Neural cell (in vitro differentiated cells): ENCODE measurements around the gene SLC25A45. TPM values are rescaled to one million over a fixed set of nuclear protein-coding genes. Genes with fewer than 3 reads are reported as not detected.
A peak's percentile ranks its signal among the peaks of the same experiment; 100 is the strongest.

Experiments
- H2AFZ ChIP-seq: fragments of 200-600, 300-800 bp; sonication (generic), shearing (Covaris generic); 2 replicates; pipeline ENCODE4 v1.6.0; 2014; ENCODE audit warnings: low read depth, mild to moderate bottlenecking, antibody characterized with exemption, low read length, moderate library complexity
- H3F3A ChIP-seq: fragments of 200-600 bp; shearing (Covaris generic); 2 replicates; pipeline ENCODE4 v1.6.1; 2016; ENCODE audit warnings: mild to moderate bottlenecking, moderate library complexity, mixed read lengths, antibody characterized with exemption, low read length; ENCODE audit not compliant: insufficient read depth, poor library complexity, severe bottlenecking
- H3K27ac ChIP-seq: fragments of 200-600, 300-800 bp; sonication (generic), shearing (Covaris generic); 2 replicates; pipeline ENCODE4 v1.5.1; 2014; ENCODE audit warnings: mild to moderate bottlenecking, low read length, moderate library complexity
- H3K27me3 ChIP-seq: fragments of 300-800, 200-600 bp; sonication (generic), shearing (Covaris generic); 2 replicates; pipeline ENCODE4 v1.6.0; 2014; ENCODE audit warnings: mild to moderate bottlenecking, low read depth, low read length, moderate library complexity; ENCODE audit not compliant: insufficient read depth
- H3K36me3 ChIP-seq: fragments of 300-800, 200-600 bp; sonication (generic), shearing (Covaris generic); 2 replicates; pipeline ENCODE4 v1.5.1; 2014; ENCODE audit warnings: mild to moderate bottlenecking, antibody characterized with exemption, low read length, moderate library complexity; ENCODE audit not compliant: insufficient read depth
- H3K4me2 ChIP-seq: fragments of 300-800, 200-600 bp; sonication (generic), shearing (Covaris generic); 2 replicates; pipeline ENCODE4 v1.6.0; 2014; ENCODE audit warnings: mild to moderate bottlenecking, low read length
- H3K4me3 ChIP-seq: fragments of 300-800, 200-600 bp; sonication (generic), shearing (Covaris generic); 2 replicates; pipeline ENCODE4 v1.5.1; 2014; ENCODE audit warnings: mild to moderate bottlenecking, low read length, moderate library complexity
- H3K79me2 ChIP-seq: fragments of 200-600 bp; shearing (Covaris generic); replicated peaks from 2 replicates; pipeline ENCODE4 v1.6.0; 2014; ENCODE audit warnings: mild to moderate bottlenecking, low read length, moderate library complexity; ENCODE audit not compliant: insufficient read depth
- H3K9ac ChIP-seq: fragments of 300-800, 200-600 bp; sonication (generic), shearing (Covaris generic); 2 replicates; pipeline ENCODE4 v1.6.1; 2016; ENCODE audit warnings: mild to moderate bottlenecking, low read length, mixed read lengths
- H3K9me2 ChIP-seq: fragments of 200-600 bp; shearing (Covaris generic); 2 replicates; pipeline ENCODE4 v1.6.1; 2016; ENCODE audit warnings: mild to moderate bottlenecking, low read length, mixed read lengths; ENCODE audit not compliant: insufficient read depth
- H3K9me3 ChIP-seq: fragments of 200-600, 300-800 bp; sonication (generic), shearing (Covaris generic); 2 replicates; pipeline ENCODE4 v1.6.1; 2016; ENCODE audit warnings: mild to moderate bottlenecking, mixed run types, low read length, moderate library complexity, mixed read lengths
- H4K20me1 ChIP-seq: fragments of 200-600 bp; shearing (Covaris generic); 2 replicates; pipeline ENCODE4 v1.6.1; 2016; ENCODE audit warnings: mild to moderate bottlenecking, mixed run types; ENCODE audit not compliant: insufficient read depth
- EP300 ChIP-seq: fragments of 450-650 bp; conservative IDR thresholded peaks from 2 replicates; pipeline ENCODE4 v1.6.1; 2014; ENCODE audit warnings: antibody characterized with exemption, mild to moderate bottlenecking, moderate library complexity; ENCODE audit not compliant: poor library complexity, severe bottlenecking
- EZH2 ChIP-seq: fragments of 200-600, 300-800 bp; shearing (Covaris generic), sonication (generic); IDR thresholded peaks from 2 replicates; pipeline ENCODE4 v1.6.1; 2014; ENCODE audit warnings: antibody characterized with exemption, low read length, borderline replicate concordance, mild to moderate bottlenecking; ENCODE audit not compliant: insufficient read depth, poor library complexity, severe bottlenecking
- MXI1 ChIP-seq: fragments of 450-650 bp; conservative IDR thresholded peaks from 2 replicates; pipeline ENCODE4 v1.6.1; 2014; ENCODE audit warnings: antibody characterized with exemption, mild to moderate bottlenecking; ENCODE audit not compliant: poor library complexity, severe bottlenecking
- POLR2AphosphoS5 ChIP-seq: IDR thresholded peaks from 2 replicates; pipeline ENCODE4 v1.6.1; 2012
- RAD21 ChIP-seq: fragments of 450-650 bp; conservative IDR thresholded peaks from 2 replicates; pipeline ENCODE4 v1.6.1; 2014; ENCODE audit warnings: antibody characterized with exemption, mild to moderate bottlenecking, moderate library complexity
- SMC3 ChIP-seq: fragments of 450-650 bp; conservative IDR thresholded peaks from 2 replicates; pipeline ENCODE4 v1.6.1; 2014; ENCODE audit warnings: antibody characterized with exemption, mild to moderate bottlenecking, moderate library complexity; ENCODE audit not compliant: poor library complexity
- TAF1 ChIP-seq: IDR thresholded peaks from 2 replicates; pipeline ENCODE4 v1.6.1; 2012; ENCODE audit warnings: low read depth
- polyA plus RNA-seq: library from polyadenylated mRNA; depleted of rRNA; stranded (reverse); fragments of >200 nt; gene quantifications from 2 replicates; pipeline ENCODE4 v1.2.3, GENCODE V29; 2014
- TF ChIP-seq, protein P1 (sequence below): IDR thresholded peaks from 2 replicates; pipeline ENCODE4 v1.6.1; 2012; ENCODE audit warnings: borderline replicate concordance
- TF ChIP-seq, protein P2 (sequence below): fragments of 450-650 bp; IDR thresholded peaks from 2 replicates; pipeline ENCODE4 v1.5.1; 2014; ENCODE audit warnings: antibody characterized with exemption, mild to moderate bottlenecking, moderate library complexity; ENCODE audit not compliant: poor library complexity, severe bottlenecking

SLC25A45 gene
- polyA plus RNA-seq, 1 donor from 2014 or later: not detected

DNA sequence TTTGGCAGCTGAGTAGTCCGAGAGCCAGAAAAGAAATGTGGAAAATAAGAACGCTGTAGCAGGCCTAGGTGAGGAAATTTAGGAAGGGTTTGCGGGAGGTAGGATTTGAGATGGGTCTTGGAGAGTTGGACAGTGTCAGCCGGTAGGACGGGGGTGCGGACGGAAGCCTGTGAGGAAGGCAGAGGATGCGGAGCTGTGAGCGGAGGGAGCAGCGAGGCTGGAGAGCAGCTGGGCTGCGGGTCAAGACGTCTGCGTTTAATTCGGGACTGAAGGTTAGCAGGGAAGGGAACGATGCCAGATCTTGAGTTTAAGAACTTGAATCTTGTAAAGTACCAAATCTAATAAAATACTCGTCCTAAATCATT, 28.6 kb downstream of the SLC25A45 start:
- peaks cover 34% of the 10 kb centered on the region for H3K79me2 ChIP-seq
- peaks cover 6% of the 10 kb centered on the region for H3K36me3 ChIP-seq
- peak overlapping the region; percentile 84 for H3K4me3 ChIP-seq
- no peaks in the 10 kb centered on the region for H4K20me1 ChIP-seq
- TF ChIP-seq, protein P1, sequence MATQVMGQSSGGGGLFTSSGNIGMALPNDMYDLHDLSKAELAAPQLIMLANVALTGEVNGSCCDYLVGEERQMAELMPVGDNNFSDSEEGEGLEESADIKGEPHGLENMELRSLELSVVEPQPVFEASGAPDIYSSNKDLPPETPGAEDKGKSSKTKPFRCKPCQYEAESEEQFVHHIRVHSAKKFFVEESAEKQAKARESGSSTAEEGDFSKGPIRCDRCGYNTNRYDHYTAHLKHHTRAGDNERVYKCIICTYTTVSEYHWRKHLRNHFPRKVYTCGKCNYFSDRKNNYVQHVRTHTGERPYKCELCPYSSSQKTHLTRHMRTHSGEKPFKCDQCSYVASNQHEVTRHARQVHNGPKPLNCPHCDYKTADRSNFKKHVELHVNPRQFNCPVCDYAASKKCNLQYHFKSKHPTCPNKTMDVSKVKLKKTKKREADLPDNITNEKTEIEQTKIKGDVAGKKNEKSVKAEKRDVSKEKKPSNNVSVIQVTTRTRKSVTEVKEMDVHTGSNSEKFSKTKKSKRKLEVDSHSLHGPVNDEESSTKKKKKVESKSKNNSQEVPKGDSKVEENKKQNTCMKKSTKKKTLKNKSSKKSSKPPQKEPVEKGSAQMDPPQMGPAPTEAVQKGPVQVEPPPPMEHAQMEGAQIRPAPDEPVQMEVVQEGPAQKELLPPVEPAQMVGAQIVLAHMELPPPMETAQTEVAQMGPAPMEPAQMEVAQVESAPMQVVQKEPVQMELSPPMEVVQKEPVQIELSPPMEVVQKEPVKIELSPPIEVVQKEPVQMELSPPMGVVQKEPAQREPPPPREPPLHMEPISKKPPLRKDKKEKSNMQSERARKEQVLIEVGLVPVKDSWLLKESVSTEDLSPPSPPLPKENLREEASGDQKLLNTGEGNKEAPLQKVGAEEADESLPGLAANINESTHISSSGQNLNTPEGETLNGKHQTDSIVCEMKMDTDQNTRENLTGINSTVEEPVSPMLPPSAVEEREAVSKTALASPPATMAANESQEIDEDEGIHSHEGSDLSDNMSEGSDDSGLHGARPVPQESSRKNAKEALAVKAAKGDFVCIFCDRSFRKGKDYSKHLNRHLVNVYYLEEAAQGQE: no peak
- TF ChIP-seq MXI1: no peak
- TF ChIP-seq POLR2AphosphoS5: no peak
- TF ChIP-seq TAF1: no peak
- no peak for TF ChIP-seq EZH2
- TF ChIP-seq EP300: no peak
- no peak for TF ChIP-seq SMC3
- TF ChIP-seq RAD21: no peak
- TF ChIP-seq, protein P2, sequence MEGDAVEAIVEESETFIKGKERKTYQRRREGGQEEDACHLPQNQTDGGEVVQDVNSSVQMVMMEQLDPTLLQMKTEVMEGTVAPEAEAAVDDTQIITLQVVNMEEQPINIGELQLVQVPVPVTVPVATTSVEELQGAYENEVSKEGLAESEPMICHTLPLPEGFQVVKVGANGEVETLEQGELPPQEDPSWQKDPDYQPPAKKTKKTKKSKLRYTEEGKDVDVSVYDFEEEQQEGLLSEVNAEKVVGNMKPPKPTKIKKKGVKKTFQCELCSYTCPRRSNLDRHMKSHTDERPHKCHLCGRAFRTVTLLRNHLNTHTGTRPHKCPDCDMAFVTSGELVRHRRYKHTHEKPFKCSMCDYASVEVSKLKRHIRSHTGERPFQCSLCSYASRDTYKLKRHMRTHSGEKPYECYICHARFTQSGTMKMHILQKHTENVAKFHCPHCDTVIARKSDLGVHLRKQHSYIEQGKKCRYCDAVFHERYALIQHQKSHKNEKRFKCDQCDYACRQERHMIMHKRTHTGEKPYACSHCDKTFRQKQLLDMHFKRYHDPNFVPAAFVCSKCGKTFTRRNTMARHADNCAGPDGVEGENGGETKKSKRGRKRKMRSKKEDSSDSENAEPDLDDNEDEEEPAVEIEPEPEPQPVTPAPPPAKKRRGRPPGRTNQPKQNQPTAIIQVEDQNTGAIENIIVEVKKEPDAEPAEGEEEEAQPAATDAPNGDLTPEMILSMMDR: no peak
- H3F3A ChIP-seq: peaks cover 6% of the 10 kb centered on the region
- H2AFZ ChIP-seq: peak overlapping the region; percentile 27
- no peaks in the 10 kb centered on the region for H3K9me3 ChIP-seq
- peak overlapping the region; percentile 70 for H3K4me2 ChIP-seq
- no peaks in the 10 kb centered on the region for H3K27me3 ChIP-seq
- peak overlapping the region; percentile 76 for H3K9ac ChIP-seq
- H3K9me2 ChIP-seq: no peaks in the 10 kb centered on the region
- peak overlapping the region; percentile 78 for H3K27ac ChIP-seq

DNA sequence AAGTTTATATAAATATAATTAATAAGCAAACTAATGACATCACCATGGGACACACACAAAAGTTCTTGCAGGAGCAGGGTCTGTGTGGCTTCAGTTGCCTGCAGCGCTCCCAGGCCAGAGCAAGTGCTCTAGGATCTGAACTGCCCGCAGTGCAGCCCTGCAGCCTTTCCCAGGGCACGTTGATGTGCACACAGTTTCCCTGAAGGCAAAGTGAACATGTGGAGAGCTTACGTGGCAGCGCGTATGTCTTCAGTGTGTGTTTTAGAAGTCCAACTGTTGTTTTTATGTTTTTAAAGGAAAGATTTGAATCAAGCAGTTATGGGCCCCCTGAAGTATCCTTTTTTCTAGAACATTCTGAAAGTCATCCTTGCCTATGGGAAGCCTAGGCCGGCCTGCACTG, 29.1 kb downstream of the SLC25A45 start:
- peaks cover 6% of the 10 kb centered on the region for H3K36me3 ChIP-seq
- H3K9me3 ChIP-seq: no peaks in the 10 kb centered on the region
- TF ChIP-seq SMC3 (no peak), TAF1 (no peak)
- TF ChIP-seq, protein P2: no peak
- peaks cover 34% of the 10 kb centered on the region for H3K79me2 ChIP-seq
- no peak overlapping the region for H3K4me2 ChIP-seq
- H3K27ac ChIP-seq: peak overlapping the region; percentile 78
- H3K9me2 ChIP-seq: no peaks in the 10 kb centered on the region
- H3F3A ChIP-seq: peaks cover 6% of the 10 kb centered on the region
- peak overlapping the region; percentile 84 for H3K4me3 ChIP-seq
- H3K9ac ChIP-seq: peak overlapping the region; percentile 76
- no peaks in the 10 kb centered on the region for H4K20me1 ChIP-seq
- no peaks in the 10 kb centered on the region for H3K27me3 ChIP-seq
- no peak overlapping the region for H2AFZ ChIP-seq
